ENCODE results near the gene ERVW-1. TPM values are rescaled to one million over a fixed set of nuclear protein-coding genes. Genes with fewer than 3 reads are reported as not detected.
"Not testable (repeated sequence)": the region's sequence is repeated elsewhere in the genome, so short reads cannot be mapped to it uniquely, and the experiment has no call there.

ERVW-1 gene, protein sequence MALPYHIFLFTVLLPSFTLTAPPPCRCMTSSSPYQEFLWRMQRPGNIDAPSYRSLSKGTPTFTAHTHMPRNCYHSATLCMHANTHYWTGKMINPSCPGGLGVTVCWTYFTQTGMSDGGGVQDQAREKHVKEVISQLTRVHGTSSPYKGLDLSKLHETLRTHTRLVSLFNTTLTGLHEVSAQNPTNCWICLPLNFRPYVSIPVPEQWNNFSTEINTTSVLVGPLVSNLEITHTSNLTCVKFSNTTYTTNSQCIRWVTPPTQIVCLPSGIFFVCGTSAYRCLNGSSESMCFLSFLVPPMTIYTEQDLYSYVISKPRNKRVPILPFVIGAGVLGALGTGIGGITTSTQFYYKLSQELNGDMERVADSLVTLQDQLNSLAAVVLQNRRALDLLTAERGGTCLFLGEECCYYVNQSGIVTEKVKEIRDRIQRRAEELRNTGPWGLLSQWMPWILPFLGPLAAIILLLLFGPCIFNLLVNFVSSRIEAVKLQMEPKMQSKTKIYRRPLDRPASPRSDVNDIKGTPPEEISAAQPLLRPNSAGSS
- total RNA-seq, result not detected in 2 replicates
- 1.0 TPM for polyA plus RNA-seq (2012)

DNA sequence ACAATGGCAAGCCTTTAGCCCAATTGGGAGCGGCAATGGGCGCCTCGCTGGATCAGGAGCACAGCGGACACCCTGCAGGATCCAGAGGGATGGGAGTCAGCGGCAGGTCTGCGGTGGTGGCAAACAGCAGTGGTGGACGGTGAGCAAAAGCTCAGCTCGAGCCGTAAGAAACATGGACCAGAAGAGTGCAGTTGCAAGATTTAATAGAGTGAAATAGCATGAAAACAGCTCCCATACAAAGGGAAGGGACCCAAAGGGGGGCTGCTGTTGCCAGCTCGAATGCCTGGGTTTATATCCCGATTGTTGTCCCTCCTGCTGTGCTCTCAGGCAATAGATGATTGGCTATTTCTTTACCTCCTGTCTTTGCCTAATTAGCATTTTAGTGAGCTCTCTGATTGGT lies at the start of gene ERVW-1:
TSS of gene ERVW-1 (minus strand) at position 266 of the 400 bp plus-strand sequence. CDS start 7,565 bp downstream, outside the sequence.
- not testable (repeated sequence) for DNase-seq (ENCODE audit: low read depth)

GRCh38 chr7:92523110-92523509 lies 45.4 kb upstream of the ERVW-1 start:
- DNase-seq (ENCODE audit: low read depth), result no peak

DNA sequence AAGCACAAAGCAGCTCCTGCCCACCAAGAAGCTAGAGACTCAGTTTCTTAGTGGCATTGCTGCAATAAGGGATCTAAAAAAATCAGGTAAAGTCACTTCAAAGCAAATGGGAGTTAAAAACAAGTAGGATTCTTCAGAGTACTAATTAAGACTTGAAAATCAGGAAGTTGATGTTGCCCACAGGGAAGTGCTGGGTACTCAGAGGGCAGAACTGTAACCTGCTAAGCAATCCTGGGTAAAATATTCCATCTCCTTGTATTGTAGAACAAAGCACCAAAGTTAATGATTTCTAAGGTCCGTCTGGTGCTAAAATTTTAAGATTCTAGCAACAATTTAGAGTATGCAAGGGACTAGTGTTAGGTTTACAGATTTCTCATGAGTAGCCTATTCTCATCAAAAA lies 42.3 kb upstream of the ERVW-1 start:
- DNase-seq (ENCODE audit: low read depth), result no peak

- no peak for DNase-seq (ENCODE audit: low read depth)
Observed at GRCh38 chr7:92517631-92518030, 39.9 kb upstream of the ERVW-1 start.

DNA sequence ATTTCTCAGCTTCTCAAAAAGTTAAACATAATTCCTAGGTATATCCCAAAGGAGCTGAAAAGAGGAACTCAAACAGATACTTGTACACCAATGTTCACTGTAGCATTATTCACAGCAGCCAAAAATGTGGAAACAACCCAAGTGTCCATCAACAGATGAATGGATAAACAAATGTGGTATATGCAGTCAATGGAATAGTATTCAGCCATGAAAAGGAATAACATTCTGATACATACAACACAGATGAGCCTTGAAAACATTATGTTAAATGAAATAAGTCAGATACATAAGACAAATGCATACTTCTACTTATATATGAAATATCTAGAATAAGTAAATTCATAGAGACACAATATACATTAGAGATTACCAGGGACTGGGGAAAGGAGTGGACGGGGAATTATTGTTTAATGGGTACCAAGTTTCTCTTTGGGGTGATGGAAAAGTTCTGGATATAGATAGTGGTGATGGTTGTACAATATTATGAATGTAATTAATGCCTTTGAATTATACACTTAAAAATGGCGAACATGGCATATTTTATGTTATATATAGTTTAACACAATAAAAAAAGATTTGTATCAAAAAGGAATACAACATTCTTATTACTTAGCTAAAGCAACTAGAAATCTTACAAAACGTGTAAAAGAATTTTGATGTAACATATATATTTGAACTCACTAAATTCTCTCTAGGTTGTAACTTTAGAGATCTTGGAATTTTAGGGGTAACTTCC lies 35.6 kb upstream of the ERVW-1 start:
- DNase-seq (ENCODE audit: low read depth), result no peak

- DNase-seq (ENCODE audit: low read depth), result no peak
Observed at GRCh38 chr7:92508946-92509345, 31.2 kb upstream of the ERVW-1 start.

- DNase-seq (ENCODE audit: low read depth), result no peak
Observed at GRCh38 chr7:92506363-92506762, 28.6 kb upstream of the ERVW-1 start.

- DNase-seq (ENCODE audit: low read depth), result peak; percentile 1
Observed at GRCh38 chr7:92504563-92504962, 26.8 kb upstream of the ERVW-1 start.

- no peak for DNase-seq (ENCODE audit: low read depth)
Observed at GRCh38 chr7:92503767-92504166, 26.0 kb upstream of the ERVW-1 start.

DNA sequence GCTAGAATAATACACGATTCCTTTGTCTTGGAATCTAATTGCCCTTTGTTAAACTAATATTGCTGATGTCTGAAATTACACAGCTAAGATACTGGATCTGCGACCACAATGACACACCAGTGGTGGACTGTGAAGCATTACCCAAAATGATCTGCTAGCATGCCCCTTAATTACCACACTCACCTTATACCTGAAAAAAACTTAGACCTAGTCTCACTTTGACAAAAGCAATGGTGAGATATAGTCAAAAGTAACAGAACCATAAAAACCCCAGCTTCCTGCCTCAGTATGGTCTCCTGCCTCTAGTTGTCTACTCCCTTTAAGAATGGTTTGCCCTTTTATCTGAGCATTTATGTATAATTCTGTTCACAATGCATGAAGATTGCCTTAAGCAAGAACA lies 20.8 kb upstream of the ERVW-1 start:
- DNase-seq (ENCODE audit: low read depth), result no peak

GRCh38 chr7:92496876-92497275 lies 19.1 kb upstream of the ERVW-1 start:
- DNase-seq (ENCODE audit: low read depth), result no peak

DNA sequence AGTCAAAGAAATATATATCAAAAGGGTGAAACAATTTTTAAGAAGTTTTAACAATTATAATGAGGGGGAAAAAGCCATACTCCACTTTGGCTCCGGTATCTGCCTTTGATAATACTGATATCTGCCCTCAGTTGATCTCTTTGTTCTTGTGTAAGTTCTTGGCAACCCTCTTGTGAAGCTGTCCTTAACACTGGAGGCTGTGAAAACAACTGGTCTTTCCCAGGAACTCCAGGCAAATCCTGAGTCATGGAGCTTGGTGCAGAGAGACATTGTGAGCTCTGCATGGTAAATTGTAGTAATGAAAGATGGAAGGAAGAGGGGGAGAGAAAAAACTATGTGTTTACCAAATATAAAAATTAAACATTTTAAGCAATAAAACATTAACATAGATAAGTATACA lies 11.9 kb upstream of the ERVW-1 start:
- DNase-seq (ENCODE audit: low read depth), result peak; percentile 47

GRCh38 chr7:92487804-92488203 lies 10.1 kb upstream of the ERVW-1 start:
- no peak for DNase-seq (ENCODE audit: low read depth)

GRCh38 chr7:92485974-92486373 lies 8.2 kb upstream of the ERVW-1 start:
- DNase-seq (ENCODE audit: low read depth), result peak; percentile 22

GRCh38 chr7:92485267-92485892 lies 7.6 kb upstream of the ERVW-1 start:
- DNase-seq (ENCODE audit: low read depth), result no peak

DNA sequence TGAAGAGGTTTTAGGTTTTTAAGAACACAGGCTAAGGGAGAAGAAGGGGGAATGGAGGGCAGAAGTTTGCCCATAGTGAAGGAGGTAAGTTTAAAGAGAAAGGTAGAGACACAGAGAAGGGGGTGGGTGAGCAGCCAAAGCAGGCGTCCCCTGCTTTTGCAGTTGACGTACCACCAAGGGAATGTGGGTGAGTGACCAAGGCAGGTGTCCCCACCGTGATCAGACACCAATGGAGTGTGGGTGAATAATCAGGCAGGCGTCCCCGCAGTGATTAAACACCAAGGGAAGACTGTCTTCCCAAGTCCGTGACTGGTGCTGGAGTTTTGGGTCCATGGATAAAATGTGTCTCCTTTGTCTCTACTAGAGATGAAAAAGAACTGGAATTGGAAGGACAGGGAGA lies 6.5 kb upstream of the ERVW-1 start:
- DNase-seq (ENCODE audit: low read depth), result not testable (repeated sequence)

DNA sequence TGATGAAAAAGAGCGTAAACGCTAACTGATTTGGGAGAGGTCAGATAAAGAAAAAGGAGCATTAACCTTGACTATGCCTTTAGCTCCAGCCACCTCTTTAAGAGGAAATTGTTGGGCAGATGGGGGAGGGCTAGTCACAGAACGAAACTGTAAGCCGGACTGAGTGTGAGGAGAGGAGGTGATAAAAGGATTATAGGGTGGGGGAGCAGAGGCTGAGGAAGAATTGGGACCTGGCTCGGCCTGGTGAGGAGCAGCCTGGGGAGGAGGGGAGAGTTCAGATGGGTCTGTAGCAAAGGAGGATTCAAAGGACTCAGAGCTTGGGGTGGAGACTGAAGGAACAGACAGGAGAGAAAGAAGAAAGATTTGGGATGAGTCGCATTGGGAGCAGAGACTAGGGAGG lies 5.9 kb upstream of the ERVW-1 start:
- not testable (repeated sequence) for DNase-seq (ENCODE audit: low read depth)

- not testable (repeated sequence) for DNase-seq (ENCODE audit: low read depth)
Observed at GRCh38 chr7:92479146-92479545, 1.4 kb upstream of the ERVW-1 start.

- DNase-seq (ENCODE audit: low read depth), result no peak
Observed at GRCh38 chr7:92478711-92479110, 965 bp upstream of the ERVW-1 start.

DNA sequence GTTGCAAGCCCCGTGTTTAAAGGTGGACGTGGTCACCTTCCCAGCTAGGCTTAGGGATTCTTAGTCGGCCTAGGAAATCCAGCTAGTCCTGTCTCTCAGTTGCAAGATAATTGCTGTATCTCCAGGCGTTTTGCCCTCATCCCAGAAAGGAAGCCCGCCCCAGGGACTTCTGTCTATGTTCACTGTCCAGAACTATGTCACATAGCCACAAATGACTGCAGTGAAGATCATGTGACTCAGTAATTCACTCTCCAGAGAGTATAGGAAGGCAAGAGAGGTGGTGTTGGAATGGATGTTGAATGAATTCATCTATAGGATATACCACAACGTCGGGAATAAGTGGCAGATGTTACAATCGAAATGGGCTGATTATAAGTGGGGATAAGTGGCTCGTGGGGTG lies 349 bp upstream of the ERVW-1 start:
- DNase-seq (ENCODE audit: low read depth), result no peak

DNA sequence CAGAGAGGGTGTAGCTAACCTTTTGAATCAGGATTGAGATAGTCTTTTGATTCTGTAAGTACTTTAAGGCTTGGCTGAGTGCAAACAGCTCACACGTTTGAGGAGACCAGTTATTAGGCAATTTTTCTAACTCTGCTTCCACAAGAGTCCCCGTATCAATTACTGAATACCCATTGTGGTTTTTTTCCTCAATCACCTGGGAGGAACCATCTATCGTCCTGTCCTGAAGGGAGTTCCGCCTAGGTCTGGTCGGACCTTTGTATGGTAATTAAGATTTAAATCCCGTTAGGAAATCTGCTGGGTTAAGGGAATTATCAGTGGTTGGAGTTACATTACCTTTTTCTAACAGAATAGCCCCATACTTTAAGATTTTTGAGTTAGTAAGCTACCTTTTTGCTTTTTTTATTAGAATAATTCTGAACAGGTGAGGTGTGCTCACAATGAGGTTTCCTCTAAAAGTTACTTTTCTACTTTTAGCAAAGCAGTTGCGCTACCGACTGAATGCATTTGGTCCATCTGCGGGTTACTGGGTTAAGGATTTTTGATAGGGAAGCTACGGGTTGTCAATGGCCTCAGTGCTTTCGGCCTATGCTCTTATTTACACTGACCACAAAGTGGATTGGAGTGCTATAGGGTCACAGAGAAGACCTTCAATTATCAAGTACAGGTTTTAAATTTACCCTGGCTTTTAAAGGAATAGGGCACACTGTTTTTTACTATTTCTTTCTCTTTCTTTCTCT lies 1.7 kb downstream of the ERVW-1 start:
- DNase-seq (ENCODE audit: low read depth), result not testable (repeated sequence)

Measured in myocyte (in vitro differentiated cells).